HepG2 (cell line): Measurements from ENCODE around the gene ALDH1A1. TPM values are rescaled to one million over a fixed set of nuclear protein-coding genes. Genes with fewer than 3 reads are reported as not detected.

Experiments used
- DBP ChIP-seq: sonication (generic); formaldehyde crosslinking; IDR thresholded peaks from 2 replicates; pipeline ENCODE4 v1.4.0; 2020; ENCODE audit warnings: missing genetic modification reagents; ENCODE audit errors: not compliant biosample characterization
- GATAD2A ChIP-seq: IDR thresholded peaks from 2 replicates; pipeline ENCODE4 v1.6.1; 2016
- HDAC2 ChIP-seq: sonication (generic); formaldehyde crosslinking; IDR thresholded peaks from 2 replicates; pipeline ENCODE4 v1.4.0; 2020; ENCODE audit warnings: missing genetic modification reagents
- HNF4A ChIP-seq: sonication (generic); formaldehyde crosslinking; IDR thresholded peaks from 2 replicates; pipeline ENCODE4 v1.4.0; 2020; ENCODE audit warnings: missing genetic modification reagents
- NFIC ChIP-seq: IDR thresholded peaks from 2 replicates; pipeline ENCODE4 v1.6.1; 2012; ENCODE audit warnings: mild to moderate bottlenecking, low read length, inconsistent platforms
- NR2F6 ChIP-seq, 2 experiments: IDR thresholded peaks; 2 replicates each; pipeline ENCODE4 v1.6.1; 2016; ENCODE audit warnings: antibody characterized with exemption in 1 of 2, mild to moderate bottlenecking in 1 of 2
- PHF21A ChIP-seq: sonication (generic); formaldehyde crosslinking; IDR thresholded peaks from 2 replicates; pipeline ENCODE4 v1.5.0; 2020; ENCODE audit warnings: mild to moderate bottlenecking, missing genetic modification reagents
- TBP ChIP-seq: sonication (generic); formaldehyde crosslinking; IDR thresholded peaks from 2 replicates; pipeline ENCODE4 v1.5.0; 2020; ENCODE audit warnings: missing genetic modification reagents
- ZBTB10 ChIP-seq: sonication (generic); formaldehyde crosslinking; IDR thresholded peaks from 2 replicates; pipeline ENCODE4 v1.4.0; 2020; ENCODE audit warnings: missing genetic modification reagents, borderline replicate concordance
- ZGPAT ChIP-seq: IDR thresholded peaks from 2 replicates; pipeline ENCODE4 v1.6.1; 2016; ENCODE audit warnings: mild to moderate bottlenecking
- ZNF580 ChIP-seq: IDR thresholded peaks from 2 replicates; pipeline ENCODE4 v1.6.1; 2016; ENCODE audit warnings: low read depth, borderline replicate concordance
- ZNF713 ChIP-seq: sonication (generic); formaldehyde crosslinking; IDR thresholded peaks from 2 replicates; pipeline ENCODE4 v1.4.0; 2020; ENCODE audit warnings: mild to moderate bottlenecking, missing genetic modification reagents
- ZNF816 ChIP-seq: sonication (generic); formaldehyde crosslinking; IDR thresholded peaks from 2 replicates; pipeline ENCODE4 v1.8.0; 2022; ENCODE audit warnings: missing genetic modification reagents, mild to moderate bottlenecking, borderline replicate concordance
- ZXDC ChIP-seq: sonication (generic); formaldehyde crosslinking; IDR thresholded peaks from 2 replicates; pipeline ENCODE4 v1.5.0; 2020; ENCODE audit warnings: mild to moderate bottlenecking, missing genetic modification reagents
- polyA plus RNA-seq, 8 experiments: library from polyadenylated mRNA; depleted of rRNA in 3 of 8; stranded (reverse) in 7 of 8; unstranded in 1 of 8; fragments of >200 nt; fragmentation: Illumina TruSeq in 4 of 8; extraction: Trizol in 4 of 8; gene quantifications; 2 replicates each; pipeline versions ENCODE4 v1.2.1 to v1.2.3, GENCODE V29; 2011 to 2016; ENCODE audit warnings: low read depth in 4 of 8, missing spikeins in 1 of 8, mixed read lengths in 1 of 8; ENCODE audit not compliant: insufficient read depth in 1 of 8
- total RNA-seq, 5 experiments: library from RNA; depleted of rRNA; stranded (reverse); fragments of >200 nt; fragmentation: Illumina TruSeq; extraction: Trizol; gene quantifications; 2 replicates each; pipeline ENCODE4 v1.2.3, GENCODE V29; 2016; ENCODE audit warnings: low read depth in 1 of 5

Gene ALDH1A1
- total and polyA plus RNA-seq, 2 of the 13 experiments (the other 11 are each of a cell fraction or from before 2014, with no cell fraction given), result 88.2 to 439 TPM

GRCh38 chr9:72933730-72934665 is 18.9 kb downstream of the ALDH1A1 start (continued):
- TF ChIP-seq HDAC2 (peak; percentile 65), ZNF713 (CRISPR knock-in tag) (no peak), DBP (CRISPR knock-in tag) (no peak), ZNF816 (CRISPR knock-in tag) (no peak), HNF4A (CRISPR knock-in tag) (peak; percentile 87), NR2F6 (IDR thresholded peaks at IDR 0.05) (peak; percentile 56), NR2F6 (CRISPR knock-in tag; IDR thresholded peaks at IDR 0.05) (peak; percentile 29; the same call in 1 of the 2 replicates), ZNF580 (CRISPR knock-in tag) (no peak), ZXDC (CRISPR knock-in tag) (no peak), ZGPAT (CRISPR knock-in tag) (peak; percentile 72; the same call in 1 of the 2 replicates), PHF21A (CRISPR knock-in tag) (peak; percentile 24; the same call in 1 of the 2 replicates), NFIC (peak; percentile 58; the same call in 1 of the 2 replicates), ZBTB10 (no peak), GATAD2A (CRISPR knock-in tag) (peak; percentile 94), TBP (CRISPR knock-in tag) (no peak)
